ENCODE data around the gene TCF23.
"Not testable (repeated sequence)": the region's sequence is repeated elsewhere in the genome, so short reads cannot be mapped to it uniquely, and the experiment has no call there.

The TCF23 gene

DNA sequence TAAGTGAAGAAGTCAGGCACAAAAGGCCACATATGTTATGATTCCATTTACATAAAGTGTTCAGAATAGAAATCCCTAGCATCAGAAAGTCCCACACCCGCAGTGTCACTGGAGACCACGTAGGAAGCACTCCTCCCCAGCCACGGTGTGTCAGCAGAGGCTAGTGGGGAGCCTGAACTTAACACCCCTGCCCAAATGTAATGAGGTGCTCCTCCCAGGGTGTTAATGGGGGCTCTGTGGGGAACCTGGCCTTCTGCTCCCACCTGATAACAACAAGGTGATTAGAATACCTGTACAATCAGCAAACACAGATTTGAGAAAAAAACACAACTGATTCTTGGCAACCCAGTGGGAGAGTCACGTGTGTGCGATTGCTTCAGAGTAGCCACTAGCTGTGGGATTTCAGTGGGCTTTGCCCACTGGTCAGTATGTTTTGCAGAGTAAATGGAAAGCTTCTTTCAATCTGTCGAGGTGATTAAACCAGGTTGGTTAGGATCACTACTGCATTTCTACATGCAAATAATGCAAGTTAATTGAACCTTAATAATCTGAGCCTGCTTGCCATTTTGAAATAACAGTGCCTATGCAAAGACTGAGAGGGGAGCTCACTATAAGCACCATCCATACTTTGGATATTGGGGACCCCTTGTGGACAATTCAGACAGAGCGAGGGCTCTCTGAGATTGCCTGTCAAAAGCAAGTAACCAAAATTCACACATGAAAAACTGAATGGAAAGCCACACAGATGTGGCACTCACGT is 42.4 kb downstream of the TCF23 start:
- DNase-seq: peak; percentile 79

DNA sequence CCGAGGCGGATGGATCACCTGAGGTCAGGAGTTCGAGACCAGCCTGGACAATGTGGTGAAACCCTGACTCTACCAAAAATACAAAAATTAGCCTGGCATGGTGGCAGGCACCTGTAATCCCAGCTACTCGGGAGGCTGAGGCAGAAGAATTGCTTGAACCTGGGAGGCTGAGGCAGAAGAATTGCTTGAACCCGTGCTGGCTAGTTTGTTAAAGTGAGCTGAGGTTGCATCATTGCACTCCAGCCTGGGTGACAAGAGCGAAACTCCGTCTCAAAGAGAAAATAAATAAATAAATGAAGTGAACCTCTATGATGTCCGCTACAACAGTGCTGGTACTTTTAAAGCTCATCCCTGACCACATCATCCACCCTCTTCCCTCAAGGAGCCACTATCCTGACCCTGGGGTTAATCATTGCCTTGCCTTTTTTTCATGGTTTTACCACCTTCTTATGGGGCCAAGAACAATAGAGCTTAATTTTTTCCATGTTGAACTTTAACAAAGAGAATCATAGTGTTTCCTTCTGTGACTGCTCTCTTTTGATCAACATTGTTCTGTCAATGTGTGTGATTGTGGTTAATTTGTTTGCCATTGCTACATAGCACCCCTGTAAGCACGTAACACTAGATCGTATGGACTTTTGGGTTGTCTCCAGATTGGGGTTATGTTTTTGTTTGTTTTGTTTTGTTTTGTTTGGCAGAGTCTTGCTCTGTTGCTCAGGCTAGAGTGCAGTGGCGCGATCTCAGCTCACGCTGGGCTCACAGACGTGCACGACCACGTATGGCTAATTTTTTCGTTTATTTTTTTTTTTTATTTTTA is 45.9 kb downstream of the TCF23 start:
- no peak for DNase-seq

DNA sequence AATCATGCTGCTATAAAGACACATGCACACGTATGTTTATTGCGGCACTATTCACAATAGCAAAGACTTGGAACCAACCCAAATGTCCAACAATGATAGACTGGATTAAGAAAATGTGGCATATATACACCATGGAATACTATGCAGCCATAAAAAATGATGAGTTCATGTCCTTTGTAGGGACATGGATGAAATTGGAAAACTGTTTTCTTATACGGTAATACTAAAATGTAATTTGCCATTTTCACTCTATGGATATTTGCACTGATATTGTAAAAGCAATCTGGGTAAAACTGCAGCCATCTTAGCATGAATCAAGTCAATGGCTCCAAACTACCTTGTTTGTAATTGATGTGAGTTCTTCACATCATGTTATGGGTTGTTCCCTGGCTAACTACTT is 47.0 kb downstream of the TCF23 start:
- not testable (repeated sequence) for DNase-seq

DNA sequence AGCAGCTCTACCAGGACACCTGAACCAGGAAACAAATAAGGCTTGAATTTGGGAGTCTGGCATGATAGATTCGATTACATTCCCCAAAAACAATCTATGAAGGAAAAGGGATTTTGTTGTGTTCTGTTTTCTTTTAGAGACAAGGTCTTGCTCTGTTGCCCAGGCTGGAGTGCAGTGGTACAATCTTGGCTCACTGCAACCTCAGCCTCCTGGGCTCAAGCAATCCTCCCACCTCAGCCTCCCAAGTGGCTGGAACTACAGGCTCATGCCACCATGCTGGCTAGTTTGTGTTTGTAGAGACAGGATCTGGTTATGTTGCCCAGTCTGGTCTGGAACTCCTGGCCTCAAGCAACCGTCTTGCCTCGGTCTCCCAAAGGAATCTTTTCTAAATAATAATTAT is 49.3 kb downstream of the TCF23 start:
- DNase-seq: not testable (repeated sequence)

DNA sequence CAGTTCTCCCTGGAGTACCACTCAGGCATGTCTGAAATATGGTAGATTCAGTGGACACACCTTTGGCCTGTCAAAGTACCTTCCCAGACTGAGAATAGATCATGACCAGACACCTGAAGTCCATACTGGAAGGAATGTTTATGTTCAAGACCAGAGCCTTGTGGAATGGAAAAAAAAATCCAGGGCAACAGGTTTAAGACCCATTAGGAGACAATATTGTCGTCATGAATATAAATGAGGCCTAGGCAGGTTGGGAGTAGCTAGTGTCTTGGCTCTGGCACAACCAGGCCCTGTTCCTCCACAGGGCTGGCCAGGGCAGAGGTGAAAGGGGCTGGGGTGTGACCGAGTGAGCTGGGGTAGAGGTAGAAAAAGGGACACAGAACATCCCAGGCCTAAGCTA is 49.8 kb downstream of the TCF23 start:
- DNase-seq: no peak

DNA sequence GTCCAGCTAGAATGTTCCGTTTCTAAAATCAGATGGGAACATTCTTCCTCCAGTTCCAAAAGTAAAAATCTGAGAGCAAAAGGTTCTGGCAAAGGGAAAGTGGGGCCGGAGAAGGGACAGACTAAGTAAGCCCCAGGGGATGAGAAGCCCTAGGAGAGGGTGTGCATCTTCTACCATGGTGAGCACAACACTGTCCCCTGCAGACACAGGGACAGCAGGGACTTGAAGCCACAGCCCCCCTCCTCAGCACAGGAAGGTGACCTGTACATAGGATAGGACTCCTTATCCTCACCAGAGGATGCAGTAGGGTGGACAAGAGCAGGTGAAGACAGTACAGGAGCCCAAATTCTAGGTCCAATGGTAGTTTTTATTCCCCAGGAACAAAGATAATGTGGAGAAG is 50.4 kb downstream of the TCF23 start:
- no peak for DNase-seq

DNA sequence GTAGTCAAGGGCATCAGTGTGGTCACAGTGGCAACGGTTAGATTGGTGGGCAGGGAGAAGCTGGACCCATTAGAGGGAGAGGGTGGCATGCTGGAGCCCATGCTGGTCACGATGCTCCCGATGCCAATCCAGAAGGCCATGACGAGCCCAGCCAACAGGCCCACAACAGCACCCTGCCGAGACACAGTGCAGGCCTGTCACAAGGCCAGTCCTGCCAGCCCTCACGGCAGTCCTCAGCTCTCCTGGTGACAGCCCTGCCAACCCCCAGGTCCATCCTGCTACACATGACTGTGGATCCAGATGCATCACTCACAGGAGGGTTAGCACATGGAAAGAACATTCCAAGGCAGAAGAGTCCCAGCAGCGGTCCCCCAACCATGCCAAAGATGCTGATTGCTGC is 52.9 kb downstream of the TCF23 start:
- DNase-seq: no peak

DNA sequence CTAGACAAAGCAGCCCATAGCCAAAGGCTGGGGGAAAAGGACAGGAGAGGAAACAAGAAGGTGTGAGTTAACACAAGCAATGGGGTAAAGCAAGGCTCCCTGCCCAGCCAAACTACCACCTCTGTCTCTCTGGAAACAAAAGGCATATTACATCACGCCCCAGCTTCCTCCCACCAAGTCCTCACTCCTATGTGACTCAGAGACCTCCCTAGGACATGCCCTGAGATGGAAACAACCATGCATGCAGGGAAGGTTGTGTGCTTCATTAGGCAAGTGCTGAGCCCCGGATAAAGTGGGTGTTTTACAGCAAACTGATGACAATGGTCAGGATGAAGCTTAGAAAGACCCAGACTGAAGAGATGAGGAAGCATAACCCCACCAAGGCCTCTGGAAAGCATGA is 54.0 kb downstream of the TCF23 start:
- DNase-seq: no peak

DNA sequence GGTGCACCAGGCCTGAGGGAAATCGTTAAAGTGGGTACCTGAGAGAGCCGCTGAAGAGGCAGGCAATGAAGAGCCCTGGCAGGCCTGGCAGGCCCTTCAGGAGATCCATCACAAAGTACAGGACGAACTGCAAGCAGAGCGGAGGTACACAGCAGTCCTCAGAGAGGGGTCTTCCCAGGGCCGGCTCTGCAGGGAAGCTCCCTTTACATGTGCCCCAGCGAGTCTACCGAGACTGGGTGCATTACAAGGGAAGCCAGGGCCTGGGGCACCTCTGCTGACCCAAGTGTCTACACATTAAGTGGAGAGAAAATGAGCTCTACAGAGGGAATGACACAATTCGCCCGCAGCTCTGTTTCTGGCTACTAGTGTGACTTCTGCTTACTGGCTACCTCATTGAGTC is 54.9 kb downstream of the TCF23 start:
- no peak for DNase-seq

DNA sequence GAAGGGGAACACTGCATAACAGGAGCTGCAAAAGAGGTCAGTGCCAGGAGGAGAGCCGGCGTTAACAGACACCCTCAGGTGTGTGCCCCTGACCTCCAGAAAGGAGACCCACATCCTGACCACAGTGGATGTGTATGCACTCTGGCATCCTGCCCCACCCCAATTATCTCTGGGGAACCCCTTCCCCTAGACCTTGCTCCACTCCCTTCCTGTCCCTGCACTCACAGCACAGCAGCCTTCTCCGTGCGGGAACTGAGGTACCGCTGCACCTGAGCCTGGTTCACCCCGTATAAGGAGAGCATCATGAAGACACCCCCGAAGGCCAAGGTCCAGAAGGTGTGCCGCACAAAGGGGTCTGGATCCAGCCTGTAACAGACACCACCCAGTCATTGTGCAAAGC is 55.8 kb downstream of the TCF23 start:
- no peak for DNase-seq

DNA sequence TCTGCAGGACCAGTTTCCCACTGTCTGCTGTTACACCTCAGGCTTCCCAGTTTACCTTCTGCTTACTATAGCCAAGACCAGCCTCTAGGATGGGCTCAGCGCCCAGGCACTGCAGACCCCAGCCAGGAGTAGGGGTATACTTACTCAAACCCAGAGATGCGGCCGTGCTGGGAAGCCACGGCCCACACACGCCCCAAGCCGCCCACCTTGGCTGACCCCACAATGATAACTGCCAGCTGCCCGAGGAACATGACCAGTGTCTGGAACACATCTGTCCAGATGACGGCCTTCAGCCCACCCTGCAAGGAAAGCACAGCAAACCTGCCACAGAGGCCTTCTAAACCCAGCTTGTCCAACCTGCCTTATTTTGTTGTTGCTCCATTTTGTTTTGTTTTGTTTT is 56.4 kb downstream of the TCF23 start:
- DNase-seq: no peak

DNA sequence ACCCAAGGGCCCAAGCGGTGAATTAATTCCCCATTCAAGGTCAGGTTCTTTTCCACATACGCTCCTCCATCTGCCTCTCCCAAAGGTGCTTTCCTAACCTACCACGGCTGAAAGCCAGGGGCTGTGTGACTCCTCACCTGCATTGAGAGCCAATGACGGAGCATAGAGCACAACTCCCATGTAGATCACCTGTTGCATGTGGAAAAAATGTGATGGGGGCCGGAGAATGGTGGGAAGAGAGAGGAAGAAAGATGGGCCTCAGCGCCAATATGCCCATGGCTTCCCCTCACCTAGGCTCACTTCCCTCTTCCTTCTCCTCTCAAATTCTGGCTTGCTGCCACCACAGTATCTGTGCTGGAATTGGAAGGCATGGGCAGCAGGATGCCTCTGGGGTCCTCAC is 57.5 kb downstream of the TCF23 start:
- no peak for DNase-seq
